Fibroblast of peridontal ligament (primary cell): ENCODE data around the gene ERO1A.

Experiments
- DNase-seq: peaks from one replicate; pipeline ENCODE4 v3.0.0-alpha.2; 2010; ENCODE audit errors: extremely low read depth

The ERO1A gene

DNA sequence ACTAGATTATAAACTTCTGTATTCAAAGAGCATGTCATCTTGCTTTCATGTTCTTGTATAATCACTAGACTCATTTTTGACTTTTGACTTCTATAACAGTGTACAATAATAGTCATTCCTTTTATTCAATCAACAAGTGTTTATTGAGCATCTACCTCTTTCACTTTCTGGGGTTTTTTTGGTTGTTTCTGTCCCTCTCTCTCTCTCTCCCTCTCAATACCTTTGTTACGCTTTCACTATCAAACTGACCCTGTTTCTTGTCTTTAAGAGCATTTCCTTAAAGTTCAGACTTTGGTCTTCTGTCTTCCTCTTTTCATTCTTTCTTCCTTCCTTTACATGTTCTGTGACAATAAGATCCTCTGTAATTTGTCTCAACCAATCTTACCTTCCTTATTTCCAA lies 93.2 kb downstream of the ERO1A start:
- DNase-seq = no peak

DNA sequence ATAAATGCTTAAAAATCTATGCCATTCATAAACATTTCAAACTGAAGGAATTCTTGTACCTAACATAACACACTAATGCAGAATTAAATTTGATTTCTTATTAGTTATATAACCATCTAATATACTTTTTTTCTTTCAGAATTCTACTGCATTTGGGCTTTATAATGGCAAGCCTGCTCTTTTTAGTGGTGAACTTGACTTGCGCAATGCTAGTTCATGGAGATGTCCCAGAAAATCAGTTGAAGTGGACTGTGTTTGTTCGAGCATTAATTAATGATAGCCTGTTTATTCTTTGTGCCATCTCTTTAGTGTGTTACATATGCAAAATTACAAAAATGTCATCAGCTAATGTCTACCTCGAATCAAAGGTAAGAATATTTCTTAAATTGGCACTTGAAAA lies 95.4 kb downstream of the ERO1A start:
- DNase-seq = no peak

DNA sequence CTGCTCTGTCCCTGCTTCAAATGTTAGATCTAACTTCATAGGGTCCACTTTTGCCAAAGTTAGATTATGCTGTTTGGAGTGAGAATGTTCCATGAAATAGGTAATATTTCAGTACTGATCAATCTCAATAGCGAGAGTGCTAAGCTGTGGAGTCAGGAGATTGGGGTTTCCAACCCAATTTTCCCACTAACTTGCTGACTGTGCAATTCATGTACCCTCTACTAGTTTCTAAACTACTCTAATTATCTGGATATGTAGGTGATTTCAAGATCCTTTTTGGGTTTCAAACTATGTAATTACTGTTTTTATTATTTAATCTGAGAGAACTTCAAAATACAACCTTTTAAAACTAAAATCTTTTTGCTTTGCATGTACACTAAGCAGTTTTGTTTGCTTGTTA lies 96.8 kb downstream of the ERO1A start:
- no peak for DNase-seq

DNA sequence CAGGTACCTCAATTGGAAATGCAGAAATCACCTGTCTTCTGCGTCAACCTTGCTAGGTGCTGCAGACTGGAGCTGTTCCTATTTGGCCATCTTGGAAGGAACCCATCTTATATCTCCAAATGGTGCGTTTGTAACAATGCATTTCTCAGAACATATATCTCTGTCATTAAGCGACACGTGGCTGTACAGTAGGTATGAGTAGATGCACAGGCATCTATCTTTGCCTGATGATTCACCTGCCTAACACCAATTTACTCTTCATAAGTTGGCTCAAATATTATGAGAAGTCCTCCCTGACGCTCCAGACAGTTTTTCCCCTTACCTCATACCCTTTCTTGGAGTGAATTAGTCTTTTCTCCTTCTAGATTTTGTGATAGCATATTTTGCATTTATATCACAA lies 98.5 kb downstream of the ERO1A start:
- no peak for DNase-seq

DNA sequence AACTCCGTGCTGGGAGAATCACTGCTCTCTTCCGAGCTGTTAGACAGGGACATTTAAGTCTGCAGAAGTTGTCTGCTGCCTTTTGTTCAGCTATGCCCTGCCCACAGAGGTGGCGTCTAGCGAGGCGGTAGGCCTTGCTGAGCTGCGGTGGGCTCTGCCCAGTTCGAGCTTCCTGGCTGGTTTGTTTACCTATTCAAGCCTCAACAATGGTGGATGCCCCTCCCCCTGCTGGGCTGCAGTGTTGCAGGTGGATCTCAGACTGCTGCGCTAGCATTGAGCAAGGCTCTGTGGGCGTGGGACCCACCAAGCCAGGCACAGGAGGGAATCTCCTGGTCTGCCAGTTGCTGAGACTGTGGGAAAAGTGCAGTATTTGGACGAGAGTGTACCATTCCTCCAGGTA lies 99.0 kb downstream of the ERO1A start:
- DNase-seq = no peak

DNA sequence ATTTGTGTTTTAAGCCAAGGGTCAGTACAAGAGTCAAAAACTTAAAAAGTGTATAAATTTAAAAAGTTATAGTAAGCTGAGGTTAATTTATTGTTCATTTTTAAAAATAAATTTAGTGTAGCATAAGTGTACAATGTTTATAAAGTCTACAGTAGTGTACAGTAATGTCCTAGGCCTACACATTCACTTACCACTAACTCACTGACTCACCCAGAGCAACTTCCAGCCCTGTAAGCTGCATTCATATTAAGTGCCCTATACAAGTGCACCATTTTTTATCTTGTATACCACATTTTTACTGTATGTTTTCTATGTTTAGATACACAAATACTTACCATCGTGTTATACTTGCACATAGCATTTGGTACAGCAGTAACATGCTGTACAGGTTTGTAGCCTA lies 105.0 kb downstream of the ERO1A start:
- DNase-seq = no peak
